Measurements from ENCODE around the gene PAPSS1.

The PAPSS1 gene

GRCh38 chr4:107719922-107720722 lies at the start of gene PAPSS1:
TSS of gene PAPSS1 (minus strand) at chr4:107720234. CDS start at chr4:107720179, 55 bp downstream.
- H3K4me1 ChIP-seq (ENCODE audit: control insufficient read depth, insufficient read depth, low read length), result peaks cover 1% of the 10 kb centered on the region; the same call in 1 of the 2 replicates
- H3K27me3 ChIP-seq (ENCODE audit: control insufficient read depth, insufficient read depth, low read length), result no peaks in the 10 kb centered on the region
- peak; percentile 95 for DNase-seq (ENCODE audit: low read depth, low spot score)
- H3K9me3 ChIP-seq (ENCODE audit: control insufficient read depth, insufficient read depth, low read length), result no peaks in the 10 kb centered on the region
- no CpG with 5 or more reads among the region's 90 CpGs for WGBS (ENCODE audit: insufficient coverage, insufficient read length)
- H3K4me3 ChIP-seq (ENCODE audit: low read length), result peak within 1 kb of the TSS; percentile 92
- no peak within 1 kb of the TSS for H3K27ac ChIP-seq (ENCODE audit: low read length)
- no peaks in the 10 kb centered on the region for H3K36me3 ChIP-seq (ENCODE audit: control insufficient read depth, insufficient read depth, low read length)

- H3K9me3 ChIP-seq (ENCODE audit: control insufficient read depth, insufficient read depth, low read length), result no peaks in the 10 kb centered on the region
- peaks cover 2% of the 10 kb centered on the region; the same call in 1 of the 2 replicates for H3K4me1 ChIP-seq (ENCODE audit: control insufficient read depth, insufficient read depth, low read length)
- H3K4me3 ChIP-seq (ENCODE audit: low read length), result no peak overlapping the region
- H3K27ac ChIP-seq (ENCODE audit: low read length), result no peak overlapping the region
- no CpG with 5 or more reads among the region's 10 CpGs for WGBS (ENCODE audit: insufficient coverage, insufficient read length)
- H3K27me3 ChIP-seq (ENCODE audit: control insufficient read depth, insufficient read depth, low read length), result no peaks in the 10 kb centered on the region
- H3K36me3 ChIP-seq (ENCODE audit: control insufficient read depth, insufficient read depth, low read length), result no peaks in the 10 kb centered on the region
- no peak for DNase-seq (ENCODE audit: low read depth, low spot score)
Observed at GRCh38 chr4:107760281-107760947, 40.4 kb upstream of the PAPSS1 start.

- no peak for DNase-seq (ENCODE audit: low read depth, low spot score)
- no peak overlapping the region for H3K4me3 ChIP-seq (ENCODE audit: low read length)
- H3K36me3 ChIP-seq (ENCODE audit: control insufficient read depth, insufficient read depth, low read length), result no peaks in the 10 kb centered on the region
- no peaks in the 10 kb centered on the region for H3K9me3 ChIP-seq (ENCODE audit: control insufficient read depth, insufficient read depth, low read length)
- no peaks in the 10 kb centered on the region for H3K27me3 ChIP-seq (ENCODE audit: control insufficient read depth, insufficient read depth, low read length)
- no peak overlapping the region for H3K27ac ChIP-seq (ENCODE audit: low read length)
- H3K4me1 ChIP-seq (ENCODE audit: control insufficient read depth, insufficient read depth, low read length), result peaks cover 2% of the 10 kb centered on the region; the same call in 1 of the 2 replicates
- WGBS (ENCODE audit: insufficient coverage, insufficient read length), result 100% methylated on average over 1 of the region's 2 CpGs
Observed at GRCh38 chr4:107757864-107758476, 37.9 kb upstream of the PAPSS1 start.

GRCh38 chr4:107757283-107757682 lies 37.2 kb upstream of the PAPSS1 start:
- no peak overlapping the region for H3K4me3 ChIP-seq (ENCODE audit: low read length)
- no peaks in the 10 kb centered on the region for H3K36me3 ChIP-seq (ENCODE audit: control insufficient read depth, insufficient read depth, low read length)
- no peaks in the 10 kb centered on the region for H3K9me3 ChIP-seq (ENCODE audit: control insufficient read depth, insufficient read depth, low read length)
- no peak for DNase-seq (ENCODE audit: low read depth, low spot score)
- no peaks in the 10 kb centered on the region for H3K27me3 ChIP-seq (ENCODE audit: control insufficient read depth, insufficient read depth, low read length)
- no peak overlapping the region for H3K27ac ChIP-seq (ENCODE audit: low read length)
- 100% methylated on average over 1 of the region's 5 CpGs for WGBS (ENCODE audit: insufficient coverage, insufficient read length)
- peaks cover 2% of the 10 kb centered on the region; the same call in 1 of the 2 replicates for H3K4me1 ChIP-seq (ENCODE audit: control insufficient read depth, insufficient read depth, low read length)

GRCh38 chr4:107755841-107756356 lies 35.9 kb upstream of the PAPSS1 start:
- Histone ChIP-seq H3K9me3 (ENCODE audit: control insufficient read depth, insufficient read depth, low read length) (no peaks in the 10 kb centered on the region), H3K4me1 (ENCODE audit: control insufficient read depth, insufficient read depth, low read length) (peaks cover 2% of the 10 kb centered on the region; the same call in 1 of the 2 replicates), H3K27ac (ENCODE audit: low read length) (no peak overlapping the region), H3K4me3 (ENCODE audit: low read length) (no peak overlapping the region), H3K27me3 (ENCODE audit: control insufficient read depth, insufficient read depth, low read length) (no peaks in the 10 kb centered on the region), H3K36me3 (ENCODE audit: control insufficient read depth, insufficient read depth, low read length) (no peaks in the 10 kb centered on the region)
- DNase-seq (ENCODE audit: low read depth, low spot score), result no peak
- WGBS (ENCODE audit: insufficient coverage, insufficient read length), result no CpG with 5 or more reads among the region's 4 CpGs

GRCh38 chr4:107751670-107752069 lies 31.6 kb upstream of the PAPSS1 start:
- Histone ChIP-seq H3K4me1 (ENCODE audit: control insufficient read depth, insufficient read depth, low read length) (peaks cover 2% of the 10 kb centered on the region; the same call in 1 of the 2 replicates), H3K4me3 (ENCODE audit: low read length) (no peak overlapping the region), H3K36me3 (ENCODE audit: control insufficient read depth, insufficient read depth, low read length) (no peaks in the 10 kb centered on the region), H3K9me3 (ENCODE audit: control insufficient read depth, insufficient read depth, low read length) (no peaks in the 10 kb centered on the region), H3K27me3 (ENCODE audit: control insufficient read depth, insufficient read depth, low read length) (no peaks in the 10 kb centered on the region), H3K27ac (ENCODE audit: low read length) (no peak overlapping the region)
- DNase-seq (ENCODE audit: low read depth, low spot score), result no peak
- WGBS (ENCODE audit: insufficient coverage, insufficient read length), result no CpG with 5 or more reads among the region's 2 CpGs

- Histone ChIP-seq H3K4me1 (ENCODE audit: control insufficient read depth, insufficient read depth, low read length) (no peaks in the 10 kb centered on the region), H3K9me3 (ENCODE audit: control insufficient read depth, insufficient read depth, low read length) (no peaks in the 10 kb centered on the region), H3K36me3 (ENCODE audit: control insufficient read depth, insufficient read depth, low read length) (no peaks in the 10 kb centered on the region), H3K27ac (ENCODE audit: low read length) (no peak overlapping the region), H3K4me3 (ENCODE audit: low read length) (no peak overlapping the region), H3K27me3 (ENCODE audit: control insufficient read depth, insufficient read depth, low read length) (no peaks in the 10 kb centered on the region)
- WGBS (ENCODE audit: insufficient coverage, insufficient read length), result no CpG with 5 or more reads among the region's 5 CpGs
- DNase-seq (ENCODE audit: low read depth, low spot score), result no peak
Observed at GRCh38 chr4:107747748-107748486, 27.9 kb upstream of the PAPSS1 start.

GRCh38 chr4:107746161-107746560 lies 26.1 kb upstream of the PAPSS1 start:
- Histone ChIP-seq H3K36me3 (ENCODE audit: control insufficient read depth, insufficient read depth, low read length) (no peaks in the 10 kb centered on the region), H3K9me3 (ENCODE audit: control insufficient read depth, insufficient read depth, low read length) (no peaks in the 10 kb centered on the region), H3K4me1 (ENCODE audit: control insufficient read depth, insufficient read depth, low read length) (no peaks in the 10 kb centered on the region), H3K27ac (ENCODE audit: low read length) (no peak overlapping the region), H3K27me3 (ENCODE audit: control insufficient read depth, insufficient read depth, low read length) (no peaks in the 10 kb centered on the region), H3K4me3 (ENCODE audit: low read length) (no peak overlapping the region)
- no peak for DNase-seq (ENCODE audit: low read depth, low spot score)
- no CpG with 5 or more reads among the region's 1 CpG for WGBS (ENCODE audit: insufficient coverage, insufficient read length)

- Histone ChIP-seq H3K4me1 (ENCODE audit: control insufficient read depth, insufficient read depth, low read length) (no peaks in the 10 kb centered on the region), H3K27ac (ENCODE audit: low read length) (no peak overlapping the region), H3K4me3 (ENCODE audit: low read length) (no peak overlapping the region), H3K9me3 (ENCODE audit: control insufficient read depth, insufficient read depth, low read length) (no peaks in the 10 kb centered on the region), H3K36me3 (ENCODE audit: control insufficient read depth, insufficient read depth, low read length) (no peaks in the 10 kb centered on the region), H3K27me3 (ENCODE audit: control insufficient read depth, insufficient read depth, low read length) (no peaks in the 10 kb centered on the region)
- no peak for DNase-seq (ENCODE audit: low read depth, low spot score)
Observed at GRCh38 chr4:107744532-107744931, 24.5 kb upstream of the PAPSS1 start.

- Histone ChIP-seq H3K36me3 (ENCODE audit: control insufficient read depth, insufficient read depth, low read length) (no peaks in the 10 kb centered on the region), H3K4me3 (ENCODE audit: low read length) (no peak overlapping the region), H3K27ac (ENCODE audit: low read length) (no peak overlapping the region), H3K27me3 (ENCODE audit: control insufficient read depth, insufficient read depth, low read length) (no peaks in the 10 kb centered on the region), H3K4me1 (ENCODE audit: control insufficient read depth, insufficient read depth, low read length) (no peaks in the 10 kb centered on the region), H3K9me3 (ENCODE audit: control insufficient read depth, insufficient read depth, low read length) (no peaks in the 10 kb centered on the region)
- WGBS (ENCODE audit: insufficient coverage, insufficient read length), result no CpG with 5 or more reads among the region's 1 CpG
- no peak for DNase-seq (ENCODE audit: low read depth, low spot score)
Observed at GRCh38 chr4:107743532-107743931, 23.5 kb upstream of the PAPSS1 start.
